Measurements from ENCODE around the gene ALOX15B. TPM values are rescaled to one million over a fixed set of nuclear protein-coding genes. Genes with fewer than 3 reads are reported as not detected.

The ALOX15B gene
- total and polyA plus RNA-seq, 2 donors (not counting 1 experiment from before 2014, with no cell fraction given): not detected

GRCh38 chr17:8064561-8065019 lies 25.7 kb downstream of the ALOX15B start:
- Histone ChIP-seq H3K9me3 (ENCODE audit: control insufficient read depth, insufficient read depth, low read depth, low read length) (no peaks in the 10 kb centered on the region), H3K4me2 (ENCODE audit: extremely low read depth, insufficient read depth, low read length) (no peak overlapping the region), H3K27ac (ENCODE audit: insufficient read depth, low read length) (no peak overlapping the region), H3K27me3 (ENCODE audit: control insufficient read depth, insufficient read depth, low read length) (peaks cover 52% of the 10 kb centered on the region), H3K4me3 (replicated peaks in 1 of 4; ENCODE audit: control extremely low read depth in 1 of 4, insufficient read depth in 1 of 4, low read depth in 3 of 4, low read length in 4 of 4) (no peak overlapping the region), H2AFZ (ENCODE audit: low read length) (no peak overlapping the region), H4K20me1 (ENCODE audit: control insufficient read depth, extremely low read depth, insufficient read depth, low read length) (no peaks in the 10 kb centered on the region), H3K36me3 (ENCODE audit: control insufficient read depth, insufficient read depth, low read length) (no peaks in the 10 kb centered on the region), H3K79me2 (ENCODE audit: control insufficient read depth, insufficient read depth, low read length) (no peaks in the 10 kb centered on the region), H3K9ac (ENCODE audit: insufficient read depth, low read length) (no peak overlapping the region), H3K4me1 (ENCODE audit: control insufficient read depth, extremely low read depth, insufficient read depth, low read length) (no peaks in the 10 kb centered on the region)
- no peak for DNase-seq (ENCODE audit: low read depth in 2 of 2)
- TF ChIP-seq EZH2 (IDR thresholded peaks at IDR 0.05; ENCODE audit: low read length, missing control alignments): no peak
- no peak for TF ChIP-seq CTCF (conservative IDR thresholded peaks at IDR 0.05 in 1 of 2, IDR thresholded peaks at IDR 0.05 in 1 of 2; ENCODE audit: low read depth in 1 of 2, low read length in 2 of 2)

GRCh38 chr17:8066841-8067775 lies 28.2 kb downstream of the ALOX15B start:
- no peaks in the 10 kb centered on the region for H3K79me2 ChIP-seq (ENCODE audit: control insufficient read depth, insufficient read depth, low read length)
- H4K20me1 ChIP-seq (ENCODE audit: control insufficient read depth, extremely low read depth, insufficient read depth, low read length): no peaks in the 10 kb centered on the region
- no peak overlapping the region for H3K4me3 ChIP-seq (replicated peaks in 1 of 4; ENCODE audit: control extremely low read depth in 1 of 4, insufficient read depth in 1 of 4, low read depth in 3 of 4, low read length in 4 of 4)
- H2AFZ ChIP-seq (ENCODE audit: low read length): no peak overlapping the region
- no peak overlapping the region for H3K9ac ChIP-seq (ENCODE audit: insufficient read depth, low read length)
- H3K4me1 ChIP-seq (ENCODE audit: control insufficient read depth, extremely low read depth, insufficient read depth, low read length): no peaks in the 10 kb centered on the region
- no peak overlapping the region for H3K27ac ChIP-seq (ENCODE audit: insufficient read depth, low read length)
- TF ChIP-seq CTCF (conservative IDR thresholded peaks at IDR 0.05 in 1 of 2, IDR thresholded peaks at IDR 0.05 in 1 of 2; ENCODE audit: low read depth in 1 of 2, low read length in 2 of 2) (no peak), EZH2 (IDR thresholded peaks at IDR 0.05; ENCODE audit: low read length, missing control alignments) (no peak)
- no peak for DNase-seq (ENCODE audit: low read depth in 2 of 2)
- H3K9me3 ChIP-seq (ENCODE audit: control insufficient read depth, insufficient read depth, low read depth, low read length): no peaks in the 10 kb centered on the region
- no peaks in the 10 kb centered on the region for H3K36me3 ChIP-seq (ENCODE audit: control insufficient read depth, insufficient read depth, low read length)
- H3K27me3 ChIP-seq (ENCODE audit: control insufficient read depth, insufficient read depth, low read length): peaks cover 45% of the 10 kb centered on the region
- no peak overlapping the region for H3K4me2 ChIP-seq (ENCODE audit: extremely low read depth, insufficient read depth, low read length)

GRCh38 chr17:8067806-8068205 lies 28.9 kb downstream of the ALOX15B start:
- H3K4me3 ChIP-seq (replicated peaks in 1 of 4; ENCODE audit: control extremely low read depth in 1 of 4, insufficient read depth in 1 of 4, low read depth in 3 of 4, low read length in 4 of 4): no peak overlapping the region
- H4K20me1 ChIP-seq (ENCODE audit: control insufficient read depth, extremely low read depth, insufficient read depth, low read length): no peaks in the 10 kb centered on the region
- DNase-seq (ENCODE audit: low read depth in 2 of 2): no peak
- no peaks in the 10 kb centered on the region for H3K4me1 ChIP-seq (ENCODE audit: control insufficient read depth, extremely low read depth, insufficient read depth, low read length)
- H3K9me3 ChIP-seq (ENCODE audit: control insufficient read depth, insufficient read depth, low read depth, low read length): no peaks in the 10 kb centered on the region
- no peak overlapping the region for H3K9ac ChIP-seq (ENCODE audit: insufficient read depth, low read length)
- no peak overlapping the region for H2AFZ ChIP-seq (ENCODE audit: low read length)
- no peak overlapping the region for H3K4me2 ChIP-seq (ENCODE audit: extremely low read depth, insufficient read depth, low read length)
- no peak overlapping the region for H3K27ac ChIP-seq (ENCODE audit: insufficient read depth, low read length)
- H3K36me3 ChIP-seq (ENCODE audit: control insufficient read depth, insufficient read depth, low read length): no peaks in the 10 kb centered on the region
- no peaks in the 10 kb centered on the region for H3K79me2 ChIP-seq (ENCODE audit: control insufficient read depth, insufficient read depth, low read length)
- peaks cover 44% of the 10 kb centered on the region for H3K27me3 ChIP-seq (ENCODE audit: control insufficient read depth, insufficient read depth, low read length)
- no peak for TF ChIP-seq EZH2 (IDR thresholded peaks at IDR 0.05; ENCODE audit: low read length, missing control alignments)
- no peak for TF ChIP-seq CTCF (conservative IDR thresholded peaks at IDR 0.05 in 1 of 2, IDR thresholded peaks at IDR 0.05 in 1 of 2; ENCODE audit: low read depth in 1 of 2, low read length in 2 of 2)
